Urinary bladder (tissue), 4 donors: ENCODE data around the gene CASP6. TPM values are rescaled to one million over a fixed set of nuclear protein-coding genes. Genes with fewer than 3 reads are reported as not detected.

ENCODE experiments used
- DNase-seq: peaks from one replicate; pipeline ENCODE4 v3.0.0-alpha.2; 2015; ENCODE audit errors: extremely low spot score
- H3K27ac ChIP-seq: one replicate; pipeline ENCODE4 v1.5.1; 2013; ENCODE audit warnings: low read depth, mild to moderate bottlenecking, moderate library complexity
- H3K36me3 ChIP-seq: one replicate; pipeline ENCODE4 v1.6.1; 2013; ENCODE audit warnings: mild to moderate bottlenecking, moderate library complexity; ENCODE audit not compliant: insufficient read depth
- H3K4me1 ChIP-seq: one replicate; pipeline ENCODE4 v1.6.1; 2013; ENCODE audit warnings: mild to moderate bottlenecking, moderate library complexity; ENCODE audit not compliant: insufficient read depth
- H3K4me3 ChIP-seq: one replicate; pipeline ENCODE4 v1.5.1; 2013; ENCODE audit warnings: low read depth, low read length
- WGBS: extraction: QIAGEN DNeasy Blood & Tissue Kit; methylation state at CpG from one replicate; pipeline ENCODE4 v1.1.7; 2013; 5-methylcytosine and 5-hydroxymethylcytosine counted together
- polyA plus RNA-seq: library from polyadenylated mRNA; stranded (reverse); fragments of 200-250 nt; gene quantifications from one replicate; pipeline ENCODE4 v1.2.3, GENCODE V29; 2013
- total RNA-seq: library from RNA; depleted of rRNA; stranded (reverse); fragments of >200 nt; gene quantifications from one replicate; pipeline ENCODE4 v1.2.3, GENCODE V29; 2014
- donor health status: healthy with polysubstance abuse.
- donor health status: healthy.

Gene CASP6
- total and polyA plus RNA-seq, 2 donors, result 16.1 to 21.4 TPM

GRCh38 chr4:109730619-109731545 lies 27.6 kb upstream of the CASP6 start:
- no peaks in the 10 kb centered on the region for H3K36me3 ChIP-seq
- peak overlapping the region; percentile 60 for H3K4me3 ChIP-seq
- H3K27ac ChIP-seq, result peak overlapping the region; percentile 33
- H3K4me1 ChIP-seq, result no peaks in the 10 kb centered on the region
- 47% methylated on average over 21 of the region's 21 CpGs for WGBS
- DNase-seq, result no peak

- DNase-seq, result peak; percentile 42
- under 1% methylated on average over 83 of the region's 83 CpGs for WGBS
- no peaks in the 10 kb centered on the region for H3K36me3 ChIP-seq
Observed at GRCh38 chr4:109729718-109730618, 26.7 kb upstream of the CASP6 start, which contains the start of gene PLA2G12A. TSS of gene PLA2G12A (minus strand) at chr4:109730070. CDS start at chr4:109729809, 261 bp downstream.

GRCh38 chr4:109729117-109729717 lies 26.0 kb upstream of the CASP6 start:
- Histone ChIP-seq H3K27ac (peak overlapping the region; percentile 80), H3K4me1 (no peaks in the 10 kb centered on the region), H3K36me3 (no peaks in the 10 kb centered on the region), H3K4me3 (peak overlapping the region; percentile 60)
- 3% methylated on average over 25 of the region's 25 CpGs for WGBS
- no peak for DNase-seq

More at GRCh38 chr4:109729718-109730618, 26.7 kb upstream of the CASP6 start, which contains the start of gene PLA2G12A:
- Histone ChIP-seq H3K27ac (peak within 1 kb of the TSS; percentile 80), H3K4me1 (no peaks in the 10 kb centered on the region), H3K4me3 (peak within 1 kb of the TSS; percentile 60)

- DNase-seq, result no peak
- Histone ChIP-seq H3K36me3 (no peaks in the 10 kb centered on the region), H3K27ac (no peak overlapping the region), H3K4me3 (no peak overlapping the region), H3K4me1 (no peaks in the 10 kb centered on the region)
- 81% methylated on average over 6 of the region's 6 CpGs for WGBS
Observed at GRCh38 chr4:109728385-109728784, 25.1 kb upstream of the CASP6 start.

GRCh38 chr4:109723110-109723509 lies 19.9 kb upstream of the CASP6 start:
- Histone ChIP-seq H3K27ac (no peak overlapping the region), H3K4me1 (no peaks in the 10 kb centered on the region), H3K36me3 (no peaks in the 10 kb centered on the region), H3K4me3 (no peak overlapping the region)
- 91% methylated on average over 2 of the region's 2 CpGs for WGBS
- DNase-seq, result no peak

- H3K4me1 ChIP-seq, result no peaks in the 10 kb centered on the region
- no peak for DNase-seq
- no peak overlapping the region for H3K27ac ChIP-seq
- H3K4me3 ChIP-seq, result no peak overlapping the region
- no peaks in the 10 kb centered on the region for H3K36me3 ChIP-seq
Observed at GRCh38 chr4:109722357-109722756, 19.1 kb upstream of the CASP6 start.

GRCh38 chr4:109721033-109721432 lies 17.8 kb upstream of the CASP6 start:
- 99% methylated on average over 7 of the region's 7 CpGs for WGBS
- Histone ChIP-seq H3K4me1 (no peaks in the 10 kb centered on the region), H3K36me3 (no peaks in the 10 kb centered on the region), H3K4me3 (no peak overlapping the region), H3K27ac (no peak overlapping the region)
- DNase-seq, result no peak

- 97% methylated on average over 4 of the region's 4 CpGs for WGBS
- no peak overlapping the region for H3K27ac ChIP-seq
- H3K4me3 ChIP-seq, result no peak overlapping the region
- H3K4me1 ChIP-seq, result no peaks in the 10 kb centered on the region
- H3K36me3 ChIP-seq, result no peaks in the 10 kb centered on the region
- DNase-seq, result no peak
Observed at GRCh38 chr4:109719604-109720003, 16.4 kb upstream of the CASP6 start.

- H3K27ac ChIP-seq, result no peak overlapping the region
- no peaks in the 10 kb centered on the region for H3K36me3 ChIP-seq
- H3K4me1 ChIP-seq, result no peaks in the 10 kb centered on the region
- WGBS, result 92% methylated on average over 1 of the region's 1 CpG
- no peak for DNase-seq
- H3K4me3 ChIP-seq, result no peak overlapping the region
Observed at GRCh38 chr4:109718759-109719158, 15.5 kb upstream of the CASP6 start.

- WGBS, result 91% methylated on average over 3 of the region's 3 CpGs
- no peak for DNase-seq
- no peak overlapping the region for H3K27ac ChIP-seq
- no peaks in the 10 kb centered on the region for H3K4me1 ChIP-seq
- no peaks in the 10 kb centered on the region for H3K36me3 ChIP-seq
- H3K4me3 ChIP-seq, result no peak overlapping the region
Observed at GRCh38 chr4:109713500-109713899, 10.3 kb upstream of the CASP6 start.

GRCh38 chr4:109708990-109709389 lies 5.7 kb upstream of the CASP6 start:
- H3K36me3 ChIP-seq, result no peaks in the 10 kb centered on the region
- no peak overlapping the region for H3K27ac ChIP-seq
- H3K4me3 ChIP-seq, result no peak overlapping the region
- 91% methylated on average over 1 of the region's 1 CpG for WGBS
- no peaks in the 10 kb centered on the region for H3K4me1 ChIP-seq
- DNase-seq, result no peak

- H3K27ac ChIP-seq, result no peak overlapping the region
- no peaks in the 10 kb centered on the region for H3K4me1 ChIP-seq
- no peak for DNase-seq
- 48% methylated on average over 2 of the region's 2 CpGs for WGBS
- H3K4me3 ChIP-seq, result no peak overlapping the region
- no peaks in the 10 kb centered on the region for H3K36me3 ChIP-seq
Observed at GRCh38 chr4:109708435-109708834, 5.2 kb upstream of the CASP6 start.

GRCh38 chr4:109703664-109704361 lies 568 bp upstream of the CASP6 start:
- no peaks in the 10 kb centered on the region for H3K36me3 ChIP-seq
- H3K27ac ChIP-seq, result peak overlapping the region; percentile 88
- peak; percentile 21 for DNase-seq
- H3K4me3 ChIP-seq, result peak overlapping the region; percentile 71
- 13% methylated on average over 11 of the region's 11 CpGs for WGBS
- no peaks in the 10 kb centered on the region for H3K4me1 ChIP-seq
